ENCODE results near the gene CDH15. TPM values are rescaled to one million over a fixed set of nuclear protein-coding genes. Genes with fewer than 3 reads are reported as not detected.

The CDH15 gene
- total RNA-seq, 4 donors from 2014 or later = 48.5 to 60.8 (median 51.0) TPM

DNA sequence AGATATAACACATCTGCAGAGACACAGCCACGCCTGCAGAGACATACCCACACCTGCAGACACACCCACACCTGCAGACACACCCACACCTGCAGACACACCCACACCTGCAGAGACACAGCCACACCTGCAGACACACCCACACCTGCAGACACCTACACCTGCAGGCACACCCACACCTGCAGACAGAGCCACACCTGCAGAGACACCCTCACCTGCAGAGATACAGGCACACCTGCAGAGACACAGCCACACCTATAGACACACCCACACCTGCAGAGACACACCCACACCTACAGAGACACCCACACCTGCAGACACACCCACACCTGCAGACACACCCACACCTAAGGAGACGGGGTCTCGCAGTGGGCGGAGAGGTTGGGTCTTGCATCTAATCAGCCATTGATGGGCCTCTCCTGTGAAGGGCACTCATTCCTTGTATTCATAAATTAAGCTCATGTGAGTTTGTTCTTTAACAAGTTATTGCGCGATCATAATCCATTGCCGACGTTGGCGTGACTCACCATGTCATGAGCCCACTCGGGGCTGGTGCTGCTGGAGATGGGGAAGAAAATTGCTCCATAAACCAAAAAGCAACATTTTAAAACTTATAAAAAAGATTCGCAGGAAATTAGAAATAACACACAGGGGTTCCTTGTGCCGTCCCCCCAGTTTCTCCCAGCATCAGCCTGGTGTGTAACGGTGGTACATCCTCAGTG is 28.9 kb upstream of the CDH15 start:
- Histone ChIP-seq H3K4me3 (no peak overlapping the region), H3K9me3 (no peaks in the 10 kb centered on the region), H3K36me3 (peaks cover 0 to 39% of the 10 kb centered on the region in 2 donors), H3K4me1 (no peaks in the 10 kb centered on the region), H3K27ac (no peak overlapping the region), H3K27me3 (no peaks in the 10 kb centered on the region)
- ATAC-seq (no peak), DNase-seq (no peak)
- TF ChIP-seq, protein P1, sequence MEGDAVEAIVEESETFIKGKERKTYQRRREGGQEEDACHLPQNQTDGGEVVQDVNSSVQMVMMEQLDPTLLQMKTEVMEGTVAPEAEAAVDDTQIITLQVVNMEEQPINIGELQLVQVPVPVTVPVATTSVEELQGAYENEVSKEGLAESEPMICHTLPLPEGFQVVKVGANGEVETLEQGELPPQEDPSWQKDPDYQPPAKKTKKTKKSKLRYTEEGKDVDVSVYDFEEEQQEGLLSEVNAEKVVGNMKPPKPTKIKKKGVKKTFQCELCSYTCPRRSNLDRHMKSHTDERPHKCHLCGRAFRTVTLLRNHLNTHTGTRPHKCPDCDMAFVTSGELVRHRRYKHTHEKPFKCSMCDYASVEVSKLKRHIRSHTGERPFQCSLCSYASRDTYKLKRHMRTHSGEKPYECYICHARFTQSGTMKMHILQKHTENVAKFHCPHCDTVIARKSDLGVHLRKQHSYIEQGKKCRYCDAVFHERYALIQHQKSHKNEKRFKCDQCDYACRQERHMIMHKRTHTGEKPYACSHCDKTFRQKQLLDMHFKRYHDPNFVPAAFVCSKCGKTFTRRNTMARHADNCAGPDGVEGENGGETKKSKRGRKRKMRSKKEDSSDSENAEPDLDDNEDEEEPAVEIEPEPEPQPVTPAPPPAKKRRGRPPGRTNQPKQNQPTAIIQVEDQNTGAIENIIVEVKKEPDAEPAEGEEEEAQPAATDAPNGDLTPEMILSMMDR (IDR thresholded peaks at IDR 0.05 in 4 of 5, conservative IDR thresholded peaks at IDR 0.05 in 1 of 5) = no peak
- TF ChIP-seq POLR2A (IDR thresholded peaks at IDR 0.05) = no peak
- intact Hi-C loops (cut with DNase I; ENCODE audit: low total_unique reads) = loop anchor here (5.0 kb wide), 1 partner anchor 105 kb away; no protein-coding TSS in a partner anchor
- in situ Hi-C loops (cut with MboI; ENCODE audit: low sequenced_read_pairs in 4 of 4) = no loop called here

DNA sequence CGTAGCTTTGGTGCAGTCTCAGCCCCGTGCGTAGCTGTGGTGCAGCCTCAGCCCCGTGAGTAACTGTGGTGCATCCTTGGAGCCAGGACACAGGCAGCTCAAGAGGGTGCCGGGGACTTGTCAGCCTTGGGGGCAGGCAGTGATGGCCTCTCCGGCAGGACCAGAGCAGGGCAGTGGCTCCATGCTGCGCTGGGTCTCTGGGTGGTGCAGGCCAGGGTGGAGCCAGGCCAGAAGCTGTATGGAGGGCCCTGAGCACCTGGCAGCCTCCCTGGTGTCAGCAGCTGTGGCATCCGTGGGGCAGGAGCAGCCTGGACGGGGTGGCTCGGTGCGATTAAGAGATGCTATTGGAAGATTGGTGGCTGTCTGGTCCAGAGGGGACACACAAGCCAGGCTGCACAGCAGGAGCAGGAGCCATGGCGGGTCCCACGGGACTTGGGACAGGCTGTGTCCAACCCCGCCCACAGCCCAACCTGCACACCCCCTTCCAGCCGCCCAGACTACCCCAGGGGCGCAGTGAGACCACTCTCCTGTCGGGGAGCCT is 28.3 kb upstream of the CDH15 start:
- no peak overlapping the region for H3K4me3 ChIP-seq
- peaks cover 0 to 40% of the 10 kb centered on the region in 2 donors for H3K36me3 ChIP-seq
- DNase-seq (no peak), ATAC-seq (no peak)
- H3K27me3 ChIP-seq = no peaks in the 10 kb centered on the region
- intact Hi-C loops (cut with DNase I; ENCODE audit: low total_unique reads) = loop anchor here (5.0 kb wide), 1 partner anchor 106 kb away; no protein-coding TSS in a partner anchor
- TF ChIP-seq POLR2A (IDR thresholded peaks at IDR 0.05) = no peak
- TF ChIP-seq, protein P1 (IDR thresholded peaks at IDR 0.05 in 4 of 5, conservative IDR thresholded peaks at IDR 0.05 in 1 of 5) = no peak
- no peak overlapping the region for H3K27ac ChIP-seq
- no peaks in the 10 kb centered on the region for H3K4me1 ChIP-seq
- H3K9me3 ChIP-seq = no peaks in the 10 kb centered on the region
- in situ Hi-C loops (cut with MboI; ENCODE audit: low sequenced_read_pairs in 4 of 4) = no loop called here

DNA sequence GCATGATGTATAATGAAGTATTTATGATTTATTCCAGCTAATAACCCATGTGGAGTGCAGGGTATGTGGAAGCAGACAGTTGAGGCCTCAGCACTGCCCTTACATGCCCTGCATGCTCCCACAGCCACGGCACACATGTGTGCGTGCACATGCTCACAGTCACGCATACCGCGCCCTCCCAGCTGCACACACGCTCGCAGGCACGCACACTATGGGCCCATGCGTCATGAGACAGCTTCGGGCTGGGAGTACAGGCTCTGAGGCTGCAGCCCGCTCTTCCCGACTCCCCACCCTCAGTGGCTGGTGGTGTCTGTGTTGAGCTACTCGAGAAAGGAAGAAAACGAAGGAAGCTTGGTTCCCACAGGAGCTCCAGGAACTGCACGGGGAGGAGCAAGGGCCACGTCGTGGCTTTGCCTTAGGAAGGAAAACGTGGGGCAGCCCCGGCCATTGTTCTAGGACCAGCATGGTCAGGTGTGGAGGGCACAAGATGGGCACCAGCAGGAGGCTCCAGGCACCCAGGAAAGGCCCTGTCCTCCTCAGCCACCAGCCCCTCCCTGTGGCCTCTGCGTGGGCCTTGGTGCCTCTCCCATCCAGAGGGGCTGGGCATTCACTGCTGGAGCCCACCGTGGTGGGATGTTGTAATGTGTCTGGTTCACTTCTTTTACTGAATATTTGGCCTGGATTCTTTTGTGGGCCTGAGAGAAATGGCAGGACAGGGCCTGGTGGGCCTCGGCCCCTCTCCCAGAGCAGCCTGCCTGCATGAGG is 27.5 kb upstream of the CDH15 start:
- intact Hi-C loops (cut with DNase I; ENCODE audit: low total_unique reads) = loop anchor here (5.0 kb wide), 1 partner anchor 107 kb away; no protein-coding TSS in a partner anchor

DNA sequence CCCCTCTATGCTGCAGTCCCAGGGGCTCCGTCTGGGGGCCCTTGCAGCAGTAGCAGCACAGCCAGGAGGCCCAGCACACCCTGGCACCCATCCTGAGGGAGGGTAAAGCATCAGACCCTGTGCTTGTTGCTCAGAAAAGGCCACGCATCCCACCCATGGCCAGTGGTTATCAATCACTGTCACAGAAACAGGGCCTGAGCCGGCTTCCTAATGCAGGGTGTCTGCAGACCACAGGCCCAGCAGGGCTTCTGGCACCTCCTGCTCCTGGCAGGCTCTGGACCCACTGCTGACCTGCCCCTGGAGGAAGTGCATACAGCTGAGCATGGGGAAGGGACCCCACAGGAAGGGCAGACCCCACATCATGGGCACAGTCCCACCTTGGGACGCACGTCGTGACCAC is 26.9 kb upstream of the CDH15 start:
- in situ Hi-C loops (cut with MboI; ENCODE audit: low sequenced_read_pairs in 4 of 4) (no loop called here), intact Hi-C loops (cut with DNase I; ENCODE audit: low total_unique reads) (loop anchor here (5.0 kb wide), 1 partner anchor 107 kb away; no protein-coding TSS in a partner anchor)
- no peak for TF ChIP-seq POLR2A (IDR thresholded peaks at IDR 0.05)
- TF ChIP-seq, protein P1 (IDR thresholded peaks at IDR 0.05 in 4 of 5, conservative IDR thresholded peaks at IDR 0.05 in 1 of 5) = no peak
- no peaks in the 10 kb centered on the region for H3K4me1 ChIP-seq
- DNase-seq (no peak), ATAC-seq (no peak)
- H3K9me3 ChIP-seq = no peaks in the 10 kb centered on the region
- no peak overlapping the region for H3K27ac ChIP-seq
- H3K36me3 ChIP-seq = peaks cover 0 to 52% of the 10 kb centered on the region in 2 donors
- no peak overlapping the region for H3K4me3 ChIP-seq
- H3K27me3 ChIP-seq = no peaks in the 10 kb centered on the region

More for the DNA sequence above, 27.5 kb upstream of the CDH15 start:
- TF ChIP-seq POLR2A (IDR thresholded peaks at IDR 0.05) = no peak
- TF ChIP-seq, protein P1 (IDR thresholded peaks at IDR 0.05 in 4 of 5, conservative IDR thresholded peaks at IDR 0.05 in 1 of 5) = no peak
- in situ Hi-C loops (cut with MboI; ENCODE audit: low sequenced_read_pairs in 4 of 4) = no loop called here
- ATAC-seq = no peak
- Histone ChIP-seq H3K4me1 (no peaks in the 10 kb centered on the region), H3K27me3 (no peaks in the 10 kb centered on the region), H3K9me3 (no peaks in the 10 kb centered on the region), H3K36me3 (peaks cover 0 to 48% of the 10 kb centered on the region in 2 donors), H3K4me3 (no peak overlapping the region), H3K27ac (no peak overlapping the region)
- no peak for DNase-seq

All from gastrocnemius medialis (tissue), 4 donors.